ENCODE data around the gene PTRHD1. TPM values are rescaled to one million over a fixed set of nuclear protein-coding genes. Genes with fewer than 3 reads are reported as not detected.
A peak's percentile ranks its signal among the peaks of the same experiment; 100 is the strongest.

PTRHD1 gene
- total and polyA plus RNA-seq, 2 of the 8 experiments (the other 6 are each of a cell fraction or from before 2014, with no cell fraction given): 46.2 to 91.9 TPM

DNA sequence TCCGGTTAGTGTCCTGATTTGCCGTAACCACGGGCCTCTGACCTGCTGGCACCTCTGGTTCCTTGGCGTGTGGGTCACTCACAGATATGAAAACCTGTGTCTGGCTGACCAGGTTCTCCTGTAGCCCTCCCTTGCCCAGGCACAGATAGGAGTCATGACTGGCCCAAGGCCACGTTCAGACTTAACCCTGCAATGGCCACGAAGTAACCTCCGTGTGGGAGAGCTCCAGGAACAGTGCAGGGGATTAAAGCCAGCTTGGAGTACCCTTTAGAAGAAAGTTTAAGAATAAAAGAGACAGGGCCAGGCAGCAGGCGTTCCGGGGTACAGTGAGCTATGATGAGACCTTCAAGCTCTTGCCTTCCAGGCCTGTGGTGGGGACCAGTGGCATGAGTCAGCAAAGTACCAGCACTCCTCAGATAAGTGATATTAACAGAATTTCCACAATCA lies 25.6 kb upstream of the PTRHD1 start:
- no peak overlapping the region for H2AFZ ChIP-seq (ENCODE audit: low read length)
- H3K79me2 ChIP-seq (ENCODE audit: control insufficient read depth in 1 of 2, insufficient read depth in 2 of 2, low read length in 2 of 2): peaks cover 0 to 15% of the 10 kb centered on the region in 2 experiments; a peak in 3 of 4 replicates
- no peak overlapping the region for H3K4me3 ChIP-seq (ENCODE audit: extremely low read depth in 1 of 4, insufficient read depth in 2 of 4, low read depth in 3 of 4, low read length in 4 of 4)
- no peak overlapping the region; the same call in 1 of the 2 replicates for H3K18ac ChIP-seq (ENCODE audit: extremely low read depth, low read length)
- no peaks in the 10 kb centered on the region for H3K9me3 ChIP-seq (ENCODE audit: insufficient read depth in 2 of 2, low read depth in 1 of 2, low read length in 1 of 2)
- no peak overlapping the region for H4K91ac ChIP-seq (replicated peaks; ENCODE audit: insufficient read length, low read length)
- H3K4ac ChIP-seq (replicated peaks; ENCODE audit: insufficient read length, low read depth, low read length): no peak overlapping the region
- peaks cover 8 to 14% of the 10 kb centered on the region in 2 experiments for H4K20me1 ChIP-seq (replicated peaks in 1 of 2; ENCODE audit: control insufficient read depth in 1 of 2, insufficient read depth in 2 of 2, low read length in 2 of 2)
- H2BK12ac ChIP-seq (ENCODE audit: low read depth, low read length): no peak overlapping the region
- no peak overlapping the region for H2BK120ac ChIP-seq (replicated peaks; ENCODE audit: low read depth, low read length)
- H3K36me3 ChIP-seq (ENCODE audit: control insufficient read depth in 2 of 4, insufficient read depth in 4 of 4, low read length in 3 of 4): peaks cover 27 to 85% (median 60%) of the 10 kb centered on the region in 4 experiments
- H3K4me2 ChIP-seq (ENCODE audit: insufficient read depth in 1 of 2, low read depth in 2 of 2, low read length in 2 of 2): no peak overlapping the region
- H3K27me3 ChIP-seq (replicated peaks in 1 of 4; ENCODE audit: control insufficient read depth in 3 of 4, extremely low read depth in 1 of 4, insufficient read depth in 3 of 4, low read length in 3 of 4): no peaks in the 10 kb centered on the region
- H3K27ac ChIP-seq (ENCODE audit: low read depth, low read length): no peak overlapping the region
- H4K8ac ChIP-seq (ENCODE audit: extremely low read depth, insufficient read depth, low read length): no peak overlapping the region
- FAIRE-seq (no peak), DNase-seq (ENCODE audit: low read depth in 1 of 2, low spot score in 2 of 2) (peak in 1 of 2 experiments; percentile 39)
- H3K23ac ChIP-seq (ENCODE audit: insufficient read length): no peak overlapping the region
- peaks cover 15 to 25% (median 20%) of the 10 kb centered on the region in 4 experiments for H3K4me1 ChIP-seq (replicated peaks in 1 of 4; ENCODE audit: control insufficient read depth in 3 of 4, insufficient read depth in 4 of 4, low read length in 3 of 4)
- WGBS, 2 experiments (ENCODE audit: extremely low coverage in 1 of 2, insufficient coverage in 1 of 2, insufficient read length in 1 of 2, insufficient replicate concordance in 2 of 2, low coverage in 1 of 2, low lambda C conversion rate in 2 of 2, missing lambda C conversion rate in 1 of 2): 92% methylated on average over 9 of the region's 9 CpGs; no CpG with 5 or more reads in 1 of the 2 experiments
- peaks cover 2% of the 10 kb centered on the region; the same call in 1 of the 2 replicates for H3K23me2 ChIP-seq (ENCODE audit: low read depth, low read length)
- no peak overlapping the region for H2BK15ac ChIP-seq (ENCODE audit: low read length)
- H3K9ac ChIP-seq (replicated peaks in 1 of 4; ENCODE audit: extremely low read depth in 1 of 4, low read depth in 3 of 4, low read length in 3 of 4): no peak overlapping the region
- H2BK20ac ChIP-seq (ENCODE audit: low read length): no peak overlapping the region
- CTCF ChIA-PET (ENCODE audit: partially characterized antibody): interaction anchor here (1.0 to 3.8 kb wide), 7 partner anchors 9 to 410 kb away, joined by 3 to 24 read pairs (median 6); partner anchors contain the start of genes CENPO and PTRHD1
- TF ChIP-seq POLR2AphosphoS5 (IDR thresholded peaks at IDR 0.05; ENCODE audit: low read depth, low read length): peak; percentile 34; the same call in 1 of the 2 replicates
- no peak for TF ChIP-seq YY1 (IDR thresholded peaks at IDR 0.05; ENCODE audit: low read depth, low read length)
- no peak overlapping the region for H3K56ac ChIP-seq (replicated peaks; ENCODE audit: insufficient read length, low read depth, low read length)
- no peak overlapping the region for H4K5ac ChIP-seq (ENCODE audit: insufficient read length, low read depth, low read length)
- no peak overlapping the region for H2AK5ac ChIP-seq (ENCODE audit: low read depth, low read length)
- H2BK5ac ChIP-seq (ENCODE audit: low read depth, low read length): no peak overlapping the region
- peaks cover 7% of the 10 kb centered on the region; the same call in 1 of the 2 replicates for H3K79me1 ChIP-seq (ENCODE audit: low read depth, low read length)
- H3K14ac ChIP-seq (ENCODE audit: insufficient read length): no peak overlapping the region
- POLR2A ChIA-PET (ENCODE audit: partially characterized antibody): interaction anchor here (0.8 kb wide), 1 partner anchor 9 kb away, joined by 3 read pairs; no protein-coding TSS in a partner anchor
